K562 treated with DMSO at 1 percent for 4 hours (cell line): ENCODE results near the gene TRUB1. TPM values are rescaled to one million over a fixed set of nuclear protein-coding genes. Genes with fewer than 3 reads are reported as not detected.

Experiments
- total RNA-seq: library from RNA; unstranded; fragments of 300-600 nt; gene quantifications from 2 replicates; pipeline ENCODE4 v1.2.3, GENCODE V29; 2022; ENCODE audit not compliant: insufficient read depth

Gene TRUB1
- 3.5 and 4.4 TPM in 2 replicates for total RNA-seq

GRCh38 chr10:114937962-114938855, at the start of gene TRUB1:
Gene TRUB1, plus strand, starts transcription at chr10:114938195. Its CDS starts 59 bp downstream, at chr10:114938254.

Other genes with a start within 250 kb of the TRUB1 start
- gene FHIP2A, start 116.4 kb upstream of the TRUB1 start, total RNA-seq = 3.2 and 5.8 TPM in 2 replicates
- gene ATRNL1, start 155.2 kb downstream of the TRUB1 start, total RNA-seq = not detected in 2 replicates